HepG2 (cell line): ENCODE results near the gene SLC35F6. TPM values are rescaled to one million over a fixed set of nuclear protein-coding genes. Genes with fewer than 3 reads are reported as not detected.

Experiments
- ATAC-seq: fragments of 200-7000 bp; cut with Tn5 transposase; 3 replicates; pipeline ENCODE4 v1.9.1; 2020; ENCODE audit warnings: mild to moderate bottlenecking, moderate library complexity
- BruUV-seq: library from RNA; stranded (reverse); fragments of 400-500 nt; replicated peaks from 2 replicates; lab custom pipeline; 2021; lab: Mats Ljungman, UMichigan
- CTCF ChIA-PET: fragments of 300-600 bp; formaldehyde crosslinking; extraction: SDS; loops from one replicate; lab custom pipeline; 2021; ENCODE audit warnings: low total read pairs, inconsistent platforms, low intra/inter-chr PET ratio; lab: Yijun Ruan, JAX
- POLR2A ChIA-PET: fragments of 350-600 bp; sonication (Branson Sonifier 250); formaldehyde crosslinking; loops from one replicate; lab custom pipeline; 2020; ENCODE audit warnings: antibody characterized with exemption, inconsistent platforms; lab: Yijun Ruan, JAX
- DNase-seq: peaks from one replicate; pipeline ENCODE4 v3.0.0-alpha.2; 2015; ENCODE audit warnings: low spot score
- FAIRE-seq: peaks from 3 replicates; lab custom pipeline; 2011; peaks lifted over from hg19 to GRCh38; lab: Jason Lieb, UNC
- H2AFZ ChIP-seq: one replicate; pipeline ENCODE4 v1.6.1; 2011; ENCODE audit warnings: low read length, inconsistent platforms
- H3K27ac ChIP-seq: fragments of 300-600 bp; 3 replicates; pipeline ENCODE4 v1.8.0; 2011; ENCODE audit warnings: mixed run types, mild to moderate bottlenecking, mixed read lengths, low read length, inconsistent platforms; ENCODE audit not compliant: insufficient read depth; ENCODE audit errors: extremely low read length
- H3K27me3 ChIP-seq, 2 experiments: fragments of 200-600 bp in 1 of 2; 2 replicates in 1 of 2; 3 replicates in 1 of 2; pipeline versions ENCODE4 v1.6.0 to v1.8.0; 2011; ENCODE audit warnings: low read length in 2 of 2, mild to moderate bottlenecking in 2 of 2, moderate library complexity in 2 of 2, inconsistent platforms in 1 of 2; ENCODE audit not compliant: insufficient read depth in 2 of 2, control insufficient read depth in 1 of 2
- H3K36me3 ChIP-seq, 2 experiments: fragments of 200-600 bp in 1 of 2; replicated peaks in 1 of 2; 2 replicates in 1 of 2; 3 replicates in 1 of 2; pipeline versions ENCODE4 v1.5.1 to v1.8.0; 2011; ENCODE audit warnings: low read length in 2 of 2, inconsistent platforms in 1 of 2; ENCODE audit not compliant: insufficient read depth in 2 of 2, control insufficient read depth in 1 of 2
- H3K4me1 ChIP-seq: 2 replicates; pipeline ENCODE4 v1.5.1; 2012; ENCODE audit warnings: low read length, inconsistent platforms; ENCODE audit not compliant: insufficient read depth
- H3K4me2 ChIP-seq: 2 replicates; pipeline ENCODE4 v1.6.0; 2011; ENCODE audit warnings: low read depth, low read length, inconsistent platforms
- H3K4me3 ChIP-seq, 3 experiments: fragments of 200-600 bp in 1 of 3; sonication (generic), shearing (Covaris generic) in 1 of 3; replicated peaks in 1 of 3; 2 replicates each; pipeline ENCODE4 v1.5.1; 2011 to 2016; ENCODE audit warnings: low read length in 3 of 3, inconsistent platforms in 2 of 3, low read depth in 2 of 3, mild to moderate bottlenecking in 2 of 3, control low read depth in 1 of 3, mixed read lengths in 1 of 3; ENCODE audit not compliant: insufficient read depth in 1 of 3
- H3K79me2 ChIP-seq: one replicate; pipeline ENCODE4 v1.6.1; 2011; ENCODE audit warnings: low read length, inconsistent platforms; ENCODE audit not compliant: insufficient read depth
- H3K9ac ChIP-seq: 2 replicates; pipeline ENCODE4 v1.6.0; 2011; ENCODE audit warnings: mild to moderate bottlenecking, low read depth, low read length, inconsistent platforms; ENCODE audit not compliant: insufficient read depth
- H3K9me3 ChIP-seq: 2 replicates; pipeline ENCODE4 v1.5.1; 2012; ENCODE audit warnings: mild to moderate bottlenecking, low read length
- H4K20me1 ChIP-seq: 2 replicates; pipeline ENCODE4 v1.6.0; 2011; ENCODE audit warnings: inconsistent platforms, mild to moderate bottlenecking, low read length, moderate library complexity; ENCODE audit not compliant: insufficient read depth
- DNMT1 ChIP-seq: sonication (generic); formaldehyde crosslinking; IDR thresholded peaks from 2 replicates; pipeline ENCODE4 v1.5.1; 2020; ENCODE audit warnings: mild to moderate bottlenecking, missing genetic modification reagents
- EHMT2 ChIP-seq: fragments of 200-600 bp; sonication (generic); IDR thresholded peaks from 2 replicates; pipeline ENCODE4 v1.7.0; 2017; ENCODE audit warnings: antibody characterized with exemption, low read depth, low read length, borderline replicate concordance
- NR3C1 ChIP-seq: sonication (generic); formaldehyde crosslinking; IDR thresholded peaks from 2 replicates; pipeline ENCODE4 v1.4.0; 2020; ENCODE audit warnings: missing genetic modification reagents
- WGBS: methylation state at CpG from one replicate; pipeline ENCODE4 v1.1.6; 2017; ENCODE audit warnings: low lambda C conversion rate; 5-methylcytosine and 5-hydroxymethylcytosine counted together
- in situ Hi-C: cut with HindIII; loops from 2 replicates; pipeline ENCODE4 v1.10.0; 2017; ENCODE audit warnings: low pct_unique_long_range_greater_than_20kb; ENCODE audit not compliant: extremely low pct_ligation_motif_present
- intact Hi-C: fragments of 100-400 bp; cut with micrococcal nuclease; formaldehyde crosslinking; loops from one replicate; pipeline ENCODE4 v1.10.0; 2022; ENCODE audit not compliant: unreplicated experiment
- polyA plus RNA-seq, 8 experiments: library from polyadenylated mRNA; depleted of rRNA in 3 of 8; stranded (reverse) in 7 of 8; unstranded in 1 of 8; fragments of >200 nt; fragmentation: Illumina TruSeq in 4 of 8; extraction: Trizol in 4 of 8; gene quantifications; 2 replicates each; pipeline versions ENCODE4 v1.2.1 to v1.2.3, GENCODE V29; 2011 to 2016; ENCODE audit warnings: low read depth in 4 of 8, missing spikeins in 1 of 8, mixed read lengths in 1 of 8; ENCODE audit not compliant: insufficient read depth in 1 of 8
- total RNA-seq, 5 experiments: library from RNA; depleted of rRNA; stranded (reverse); fragments of >200 nt; fragmentation: Illumina TruSeq; extraction: Trizol; gene quantifications; 2 replicates each; pipeline ENCODE4 v1.2.3, GENCODE V29; 2016; ENCODE audit warnings: low read depth in 1 of 5
- TF ChIP-seq, protein P1 (sequence below): sonication (generic); formaldehyde crosslinking; IDR thresholded peaks from 2 replicates; pipeline ENCODE4 v1.5.0; 2020; ENCODE audit warnings: mild to moderate bottlenecking, missing genetic modification reagents
- TF ChIP-seq, protein P2 (sequence below): sonication (generic); formaldehyde crosslinking; IDR thresholded peaks from 2 replicates; pipeline ENCODE4 v1.4.0; 2020; ENCODE audit warnings: missing genetic modification reagents

The SLC35F6 gene
- total and polyA plus RNA-seq, 2 of the 13 experiments (the other 11 are each of a cell fraction or from before 2014, with no cell fraction given), result 15.2 to 21.2 TPM

DNA sequence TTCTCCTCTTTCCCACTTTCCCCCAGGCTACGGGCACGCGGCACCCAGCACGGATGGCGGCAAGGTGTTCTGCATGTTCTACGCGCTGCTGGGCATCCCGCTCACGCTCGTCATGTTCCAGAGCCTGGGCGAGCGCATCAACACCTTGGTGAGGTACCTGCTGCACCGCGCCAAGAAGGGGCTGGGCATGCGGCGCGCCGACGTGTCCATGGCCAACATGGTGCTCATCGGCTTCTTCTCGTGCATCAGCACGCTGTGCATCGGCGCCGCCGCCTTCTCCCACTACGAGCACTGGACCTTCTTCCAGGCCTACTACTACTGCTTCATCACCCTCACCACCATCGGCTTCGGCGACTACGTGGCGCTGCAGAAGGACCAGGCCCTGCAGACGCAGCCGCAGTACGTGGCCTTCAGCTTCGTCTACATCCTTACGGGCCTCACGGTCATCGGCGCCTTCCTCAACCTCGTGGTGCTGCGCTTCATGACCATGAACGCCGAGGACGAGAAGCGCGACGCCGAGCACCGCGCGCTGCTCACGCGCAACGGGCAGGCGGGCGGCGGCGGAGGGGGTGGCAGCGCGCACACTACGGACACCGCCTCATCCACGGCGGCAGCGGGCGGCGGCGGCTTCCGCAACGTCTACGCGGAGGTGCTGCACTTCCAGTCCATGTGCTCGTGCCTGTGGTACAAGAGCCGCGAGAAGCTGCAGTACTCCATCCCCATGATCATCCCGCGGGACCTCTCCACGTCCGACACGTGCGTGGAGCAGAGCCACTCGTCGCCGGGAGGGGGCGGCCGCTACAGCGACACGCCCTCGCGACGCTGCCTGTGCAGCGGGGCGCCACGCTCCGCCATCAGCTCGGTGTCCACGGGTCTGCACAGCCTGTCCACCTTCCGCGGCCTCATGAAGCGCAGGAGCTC, 36.2 kb upstream of the SLC35F6 start:
- Histone ChIP-seq H3K4me3 (no peak overlapping the region), H3K9me3 (no peaks in the 10 kb centered on the region), H3K4me1 (peaks cover 23% of the 10 kb centered on the region), H3K36me3 (no peaks in the 10 kb centered on the region), H3K9ac (no peak overlapping the region), H3K79me2 (no peaks in the 10 kb centered on the region), H3K27ac (no peak overlapping the region), H2AFZ (no peak overlapping the region), H3K4me2 (no peak overlapping the region), H3K27me3 (peaks cover 7 to 55% of the 10 kb centered on the region in 2 experiments; a peak in 3 of 5 replicates), H4K20me1 (no peaks in the 10 kb centered on the region)
- FAIRE-seq (no peak), DNase-seq (no peak), ATAC-seq (no peak)
- in situ Hi-C loops, result no loop called here
- CTCF ChIA-PET, result no interaction called here
- intact Hi-C loops, result loop anchor here (10.0 kb wide), 1 partner anchor 93 kb away; no protein-coding TSS in a partner anchor
- BruUV-seq, result no TSS peak
- TF ChIP-seq DNMT1 (CRISPR knock-in tag), result peak; percentile 82; the same call in 1 of the 2 replicates
- no peak for TF ChIP-seq EHMT2
- TF ChIP-seq, protein P1, sequence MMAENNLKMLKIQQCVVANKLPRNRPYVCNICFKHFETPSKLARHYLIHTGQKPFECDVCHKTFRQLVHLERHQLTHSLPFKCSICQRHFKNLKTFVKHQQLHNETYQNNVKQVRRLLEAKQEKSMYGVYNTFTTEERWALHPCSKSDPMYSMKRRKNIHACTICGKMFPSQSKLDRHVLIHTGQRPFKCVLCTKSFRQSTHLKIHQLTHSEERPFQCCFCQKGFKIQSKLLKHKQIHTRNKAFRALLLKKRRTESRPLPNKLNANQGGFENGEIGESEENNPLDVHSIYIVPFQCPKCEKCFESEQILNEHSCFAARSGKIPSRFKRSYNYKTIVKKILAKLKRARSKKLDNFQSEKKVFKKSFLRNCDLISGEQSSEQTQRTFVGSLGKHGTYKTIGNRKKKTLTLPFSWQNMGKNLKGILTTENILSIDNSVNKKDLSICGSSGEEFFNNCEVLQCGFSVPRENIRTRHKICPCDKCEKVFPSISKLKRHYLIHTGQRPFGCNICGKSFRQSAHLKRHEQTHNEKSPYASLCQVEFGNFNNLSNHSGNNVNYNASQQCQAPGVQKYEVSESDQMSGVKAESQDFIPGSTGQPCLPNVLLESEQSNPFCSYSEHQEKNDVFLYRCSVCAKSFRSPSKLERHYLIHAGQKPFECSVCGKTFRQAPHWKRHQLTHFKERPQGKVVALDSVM (CRISPR knock-in tag), result no peak
- TF ChIP-seq NR3C1 (CRISPR knock-in tag), result no peak
- TF ChIP-seq, protein P2, sequence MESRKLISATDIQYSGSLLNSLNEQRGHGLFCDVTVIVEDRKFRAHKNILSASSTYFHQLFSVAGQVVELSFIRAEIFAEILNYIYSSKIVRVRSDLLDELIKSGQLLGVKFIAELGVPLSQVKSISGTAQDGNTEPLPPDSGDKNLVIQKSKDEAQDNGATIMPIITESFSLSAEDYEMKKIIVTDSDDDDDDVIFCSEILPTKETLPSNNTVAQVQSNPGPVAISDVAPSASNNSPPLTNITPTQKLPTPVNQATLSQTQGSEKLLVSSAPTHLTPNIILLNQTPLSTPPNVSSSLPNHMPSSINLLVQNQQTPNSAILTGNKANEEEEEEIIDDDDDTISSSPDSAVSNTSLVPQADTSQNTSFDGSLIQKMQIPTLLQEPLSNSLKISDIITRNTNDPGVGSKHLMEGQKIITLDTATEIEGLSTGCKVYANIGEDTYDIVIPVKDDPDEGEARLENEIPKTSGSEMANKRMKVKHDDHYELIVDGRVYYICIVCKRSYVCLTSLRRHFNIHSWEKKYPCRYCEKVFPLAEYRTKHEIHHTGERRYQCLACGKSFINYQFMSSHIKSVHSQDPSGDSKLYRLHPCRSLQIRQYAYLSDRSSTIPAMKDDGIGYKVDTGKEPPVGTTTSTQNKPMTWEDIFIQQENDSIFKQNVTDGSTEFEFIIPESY (CRISPR knock-in tag), result peak; percentile 79
- WGBS, result 90% methylated on average over 85 of the region's 101 CpGs
- POLR2A ChIA-PET, result no interaction called here
